Measurements from ENCODE around the gene PCYT1A. TPM values are rescaled to one million over a fixed set of nuclear protein-coding genes. Genes with fewer than 3 reads are reported as not detected.
"Not testable (repeated sequence)": the region's sequence is repeated elsewhere in the genome, so short reads cannot be mapped to it uniquely, and the experiment has no call there.

PCYT1A gene
- total RNA-seq, 2 experiments from 2014 or later: 69.5 to 69.7 TPM

DNA sequence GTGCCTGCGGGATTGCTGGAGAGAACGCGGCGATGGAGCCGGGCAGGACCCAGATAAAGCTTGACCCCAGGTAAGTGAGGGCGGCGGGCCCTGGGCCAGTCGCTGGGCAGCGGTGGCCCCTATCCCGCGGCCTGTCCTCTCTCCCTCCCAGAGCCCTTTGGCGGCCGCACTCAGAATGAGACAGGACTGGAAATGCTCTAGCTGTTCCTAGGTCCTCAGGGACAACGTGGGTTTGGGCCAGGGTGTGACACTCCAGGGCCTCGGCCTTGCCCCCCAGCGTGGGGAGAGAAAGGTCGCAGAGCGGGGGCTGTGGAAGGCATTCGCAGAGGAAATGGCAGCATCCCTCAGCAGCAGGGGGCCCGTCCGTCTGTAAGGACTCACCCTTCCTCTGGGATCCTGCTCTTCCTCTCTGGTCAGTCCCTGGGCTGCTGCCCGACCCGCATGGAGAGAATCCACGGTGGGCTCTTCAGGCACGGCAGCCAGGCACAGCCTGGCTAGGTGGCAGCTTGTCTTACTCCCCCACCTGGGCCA is 70.8 kb downstream of the PCYT1A start:
- peaks cover 26% of the 10 kb centered on the region for H3K4me1 Mint-ChIP-seq
- CTCF ChIA-PET: no interaction called here
- no peaks in the 10 kb centered on the region for H3K9me3 Mint-ChIP-seq
- H3K27me3 Mint-ChIP-seq: no peaks in the 10 kb centered on the region
- no peaks in the 10 kb centered on the region for H3K36me3 Mint-ChIP-seq (ENCODE audit: low read depth)
- H3K4me3 Mint-ChIP-seq: no peak overlapping the region
- POLR2A ChIA-PET: no interaction called here
- H3K27ac Mint-ChIP-seq: no peak overlapping the region
- no peak for DNase-seq

GRCh38 chr3:196216089-196216564 is 71.4 kb downstream of the PCYT1A start, which contains the start of gene SLC51A:
Gene SLC51A (plus strand): TSS chr3:196216534. CDS start chr3:196216713, 179 bp downstream.
- Mint-ChIP-seq H3K4me3 (no peak within 1 kb of the TSS), H3K9me3 (no peaks in the 10 kb centered on the region), H3K27ac (no peak within 1 kb of the TSS), H3K36me3 (ENCODE audit: low read depth) (no peaks in the 10 kb centered on the region), H3K27me3 (no peaks in the 10 kb centered on the region), H3K4me1 (peaks cover 26% of the 10 kb centered on the region)
- ChIA-PET POLR2A (no interaction called here), CTCF (no interaction called here)
- DNase-seq: no peak

- Mint-ChIP-seq H3K4me3 (no peak overlapping the region), H3K4me1 (peaks cover 26% of the 10 kb centered on the region), H3K9me3 (no peaks in the 10 kb centered on the region), H3K36me3 (ENCODE audit: low read depth) (no peaks in the 10 kb centered on the region), H3K27me3 (no peaks in the 10 kb centered on the region), H3K27ac (no peak overlapping the region)
- POLR2A ChIA-PET: no interaction called here
- no peak for DNase-seq
- CTCF ChIA-PET: no interaction called here
Observed at GRCh38 chr3:196215493-196216020, 72.0 kb downstream of the PCYT1A start.

GRCh38 chr3:196214783-196215441 is 72.6 kb downstream of the PCYT1A start:
- POLR2A ChIA-PET: no interaction called here
- Mint-ChIP-seq H3K4me3 (no peak overlapping the region), H3K9me3 (no peaks in the 10 kb centered on the region), H3K4me1 (peaks cover 22% of the 10 kb centered on the region), H3K27ac (no peak overlapping the region), H3K27me3 (no peaks in the 10 kb centered on the region), H3K36me3 (ENCODE audit: low read depth) (no peaks in the 10 kb centered on the region)
- no peak for DNase-seq
- CTCF ChIA-PET: no interaction called here

DNA sequence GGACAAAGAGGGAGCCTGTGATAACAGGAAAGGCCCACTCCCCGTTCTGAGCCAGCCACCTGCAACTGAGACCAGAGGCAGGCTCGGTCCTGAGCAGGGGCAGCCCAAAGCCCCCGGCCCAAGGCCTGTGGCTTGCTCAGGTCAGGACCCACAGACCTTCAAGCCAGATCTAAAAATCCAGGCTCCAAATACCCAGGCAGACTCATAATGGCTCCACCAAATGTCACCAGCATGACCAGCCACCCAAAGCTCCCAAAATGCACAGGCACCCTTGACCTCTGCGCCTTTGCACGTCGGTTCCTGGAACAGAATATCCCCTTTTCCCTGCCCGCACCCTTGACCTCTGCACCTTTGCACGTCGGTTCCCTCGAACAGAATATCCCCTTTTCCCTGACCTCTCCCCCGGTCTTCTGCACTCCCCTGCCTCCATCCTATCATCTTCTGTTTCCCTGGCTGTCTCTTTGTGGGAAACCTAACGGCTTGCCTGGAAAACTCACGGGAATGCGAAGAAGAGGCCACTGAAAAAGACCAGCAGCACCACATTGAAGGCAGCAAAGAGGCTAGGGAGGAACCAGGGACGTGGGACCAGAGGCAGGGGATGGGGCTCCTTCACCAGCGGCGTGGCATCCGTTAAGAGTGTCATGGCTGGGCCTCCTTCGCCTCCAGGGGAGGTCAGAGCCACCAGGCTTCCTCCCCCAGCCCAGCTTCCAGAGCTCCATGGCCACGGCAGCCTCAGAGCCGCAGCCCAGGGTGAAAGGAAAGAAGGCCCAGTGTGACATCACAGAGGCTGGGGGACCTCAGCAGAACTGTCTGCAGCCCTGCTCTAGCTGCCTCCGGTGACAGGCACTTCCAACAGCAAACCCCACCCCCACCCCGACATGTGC is 76.6 kb downstream of the PCYT1A start, which contains the start of gene ZDHHC19:
ZDHHC19 (minus strand) TSS at position 728 of the 884 bp plus-strand sequence; CDS start at position 643, 85 bp downstream.
- H3K36me3 Mint-ChIP-seq (ENCODE audit: low read depth): no peaks in the 10 kb centered on the region
- H3K9me3 Mint-ChIP-seq: no peaks in the 10 kb centered on the region
- H3K4me1 Mint-ChIP-seq: peaks cover 13% of the 10 kb centered on the region
- no peak within 1 kb of the TSS for H3K27ac Mint-ChIP-seq
- ChIA-PET POLR2A (no interaction called here), CTCF (no interaction called here)
- peaks cover 8% of the 10 kb centered on the region for H3K27me3 Mint-ChIP-seq
- H3K4me3 Mint-ChIP-seq: no peak within 1 kb of the TSS
- DNase-seq: no peak

DNA sequence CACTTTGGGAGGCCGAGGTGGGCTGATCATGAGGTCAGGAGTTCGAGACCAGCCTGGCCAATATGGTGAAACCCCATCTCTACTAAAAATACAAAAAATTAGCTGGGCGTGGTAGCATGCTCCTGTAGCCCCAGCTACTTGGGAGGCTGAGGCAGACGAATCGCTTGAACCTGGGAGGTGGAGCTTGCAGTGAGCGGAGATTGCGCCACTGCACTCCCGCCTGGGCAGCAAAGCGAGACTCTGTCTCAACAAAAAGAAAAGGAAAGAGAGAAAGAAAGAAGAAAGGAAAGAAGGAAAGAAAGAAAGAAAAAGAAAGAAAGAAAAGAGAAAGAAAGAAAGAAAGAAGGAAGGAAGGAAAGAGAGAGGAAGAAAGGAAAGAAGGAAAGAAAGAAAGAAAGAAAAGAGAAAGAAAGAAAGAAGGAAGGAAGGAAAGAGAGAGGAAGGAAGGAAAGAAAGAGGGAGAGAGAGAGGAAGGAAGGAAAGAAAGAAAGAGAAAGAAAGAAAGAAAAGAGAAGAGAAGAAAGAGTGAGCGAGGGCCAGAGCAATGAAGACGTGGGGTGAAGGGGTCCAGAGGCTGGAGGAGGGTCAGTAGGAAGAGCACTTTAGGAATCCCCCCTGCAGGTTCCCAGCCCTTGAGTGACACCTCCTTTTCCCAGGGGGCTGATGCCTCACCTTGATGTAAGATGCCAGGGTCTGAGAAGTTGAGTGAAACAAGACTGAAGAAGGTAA is 77.4 kb downstream of the PCYT1A start:
- CTCF ChIA-PET; DNase-seq; POLR2A ChIA-PET; H3K4me3 Mint-ChIP-seq; H3K36me3 Mint-ChIP-seq (ENCODE audit: low read depth); H3K9me3 Mint-ChIP-seq; H3K27ac Mint-ChIP-seq: not testable (repeated sequence)
- H3K4me1 Mint-ChIP-seq: peaks cover 17% of the 10 kb centered on the region
- peaks cover 16% of the 10 kb centered on the region for H3K27me3 Mint-ChIP-seq

DNA sequence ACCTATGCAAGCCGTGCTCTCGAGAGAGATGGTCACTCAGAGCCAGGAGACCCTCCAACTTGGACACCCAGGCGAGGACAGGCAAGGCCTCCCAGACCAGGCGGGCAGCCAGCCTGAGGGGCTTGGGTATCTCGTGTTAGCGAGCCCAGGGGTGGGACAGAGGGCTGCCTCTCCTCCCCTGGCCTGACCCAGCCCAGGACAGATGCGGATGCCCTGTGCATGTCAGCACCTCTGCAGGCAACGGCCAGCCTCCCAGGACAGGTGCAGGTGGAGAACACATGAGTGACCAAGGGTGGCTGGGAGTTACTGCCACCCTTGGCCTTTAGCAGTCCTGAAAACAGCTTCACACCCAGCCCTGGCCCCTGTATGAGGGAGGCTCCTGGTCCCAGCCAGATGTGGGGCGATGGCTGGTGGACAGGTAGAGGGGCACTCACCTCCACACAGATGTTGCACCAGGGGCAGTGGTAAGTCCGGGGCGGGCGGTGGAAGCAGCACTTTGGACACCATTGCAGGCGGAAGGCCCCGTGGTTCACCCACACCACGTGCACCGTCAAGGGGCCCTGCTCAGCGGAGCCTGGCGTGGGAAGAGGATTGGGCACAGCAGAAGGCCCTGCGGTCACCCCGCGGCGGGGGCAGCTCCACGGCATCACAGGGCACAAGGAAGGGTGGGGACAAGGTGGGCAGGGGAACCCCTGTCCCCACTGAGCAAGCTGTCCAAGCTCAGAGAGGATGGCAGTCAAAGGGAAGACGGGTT is 78.4 kb downstream of the PCYT1A start:
- Mint-ChIP-seq H3K9me3 (no peaks in the 10 kb centered on the region), H3K4me3 (peak overlapping the region; percentile 60), H3K27ac (no peak overlapping the region), H3K36me3 (ENCODE audit: low read depth) (no peaks in the 10 kb centered on the region), H3K27me3 (peaks cover 24% of the 10 kb centered on the region), H3K4me1 (peaks cover 18% of the 10 kb centered on the region)
- POLR2A ChIA-PET: no interaction called here
- CTCF ChIA-PET: no interaction called here
- DNase-seq: no peak

DNA sequence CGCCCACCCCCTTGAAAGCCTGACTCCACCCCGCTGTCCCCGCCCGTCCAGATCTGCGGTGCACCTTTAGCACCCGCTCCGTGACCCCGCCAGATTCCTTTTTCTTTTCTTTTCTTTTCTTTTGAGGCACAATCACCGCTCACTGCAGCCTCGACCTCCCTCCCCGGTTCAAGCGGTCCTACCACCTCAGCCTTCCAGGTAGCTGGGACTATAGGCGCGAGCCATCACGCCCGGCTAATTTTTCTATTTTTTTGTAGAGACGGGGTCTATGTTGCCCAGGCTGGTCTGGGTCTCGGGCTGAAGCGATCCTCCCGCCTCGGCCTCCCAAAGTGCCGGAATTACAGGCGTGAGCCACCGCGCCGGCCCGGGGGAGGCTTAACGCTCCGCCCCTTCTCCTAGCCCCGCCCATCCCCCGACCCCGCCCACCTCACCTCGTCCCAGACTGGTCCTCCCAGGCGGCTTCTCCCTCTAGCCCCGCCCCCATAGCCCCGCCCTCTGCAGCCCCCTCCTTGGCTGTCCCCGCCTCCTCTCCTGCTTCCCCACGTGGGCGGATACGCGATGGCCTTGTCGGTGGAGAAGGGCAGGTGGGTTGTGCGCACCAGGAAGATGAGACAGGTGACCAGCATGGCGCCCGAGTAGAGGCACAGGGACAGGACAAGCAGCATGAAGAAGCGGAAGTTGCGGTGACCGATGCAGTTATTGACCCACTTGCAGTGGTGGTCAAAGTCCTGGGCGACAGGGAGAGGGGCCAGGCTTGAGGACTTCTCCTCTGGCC is 79.5 kb downstream of the PCYT1A start:
- no peaks in the 10 kb centered on the region for H3K36me3 Mint-ChIP-seq (ENCODE audit: low read depth)
- H3K27ac Mint-ChIP-seq: peak overlapping the region; percentile 79
- peak; percentile 69 for DNase-seq
- ChIA-PET CTCF (interaction anchor here (1.1 to 3.2 kb wide), 3 partner anchors 11 to 135 kb away, joined by 3 to 13 read pairs (median 4); no protein-coding TSS in a partner anchor), POLR2A (no interaction called here)
- peaks cover 33% of the 10 kb centered on the region for H3K27me3 Mint-ChIP-seq
- H3K4me3 Mint-ChIP-seq: peak overlapping the region; percentile 80
- peaks cover 24% of the 10 kb centered on the region for H3K4me1 Mint-ChIP-seq
- H3K9me3 Mint-ChIP-seq: no peaks in the 10 kb centered on the region

- peak; percentile 27 for DNase-seq
- peaks cover 26% of the 10 kb centered on the region for H3K4me1 Mint-ChIP-seq
- H3K36me3 Mint-ChIP-seq (ENCODE audit: low read depth): no peaks in the 10 kb centered on the region
- peaks cover 38% of the 10 kb centered on the region for H3K27me3 Mint-ChIP-seq
- POLR2A ChIA-PET: no interaction called here
- no peaks in the 10 kb centered on the region for H3K9me3 Mint-ChIP-seq
- CTCF ChIA-PET: interaction anchor here (0.7 to 3.2 kb wide), 5 partner anchors 10 to 164 kb away, joined by 3 to 13 read pairs (median 4); no protein-coding TSS in a partner anchor
- H3K4me3 Mint-ChIP-seq: peak overlapping the region; percentile 80
- no peak overlapping the region for H3K27ac Mint-ChIP-seq
Observed at GRCh38 chr3:196207159-196207832, 80.2 kb downstream of the PCYT1A start.

- not testable (repeated sequence) for H3K9me3 Mint-ChIP-seq; DNase-seq; H3K36me3 Mint-ChIP-seq (ENCODE audit: low read depth); H3K4me3 Mint-ChIP-seq; H3K27ac Mint-ChIP-seq
- H3K27me3 Mint-ChIP-seq: peaks cover 38% of the 10 kb centered on the region
- peaks cover 26% of the 10 kb centered on the region for H3K4me1 Mint-ChIP-seq
- ChIA-PET POLR2A (interaction anchor here (0.5 kb wide), 1 partner anchor 85 kb away, joined by 5 read pairs; no protein-coding TSS in a partner anchor), CTCF (interaction anchor here (3.2 kb wide), 1 partner anchor 9 kb away, joined by 13 read pairs; no protein-coding TSS in a partner anchor)
Observed at GRCh38 chr3:196205442-196206205, 81.9 kb downstream of the PCYT1A start.

Data from activated CD4-positive, alpha-beta T cell treated with anti-CD3 and anti-CD28 coated beads, Interleukin-2, amount 10 ng/mL, durations not matched to agents 7 days and 5 days (primary cell).